Activated effector memory CD4-positive, alpha-beta T cell treated with Interleukin-2 at 50 U/mL for 16 hours (primary cell): ENCODE data around the gene GID4.
A peak's percentile ranks its signal among the peaks of the same experiment; 100 is the strongest.

Experiments used
- DNase-seq: peaks from one replicate; pipeline ENCODE4 v3.0.0-alpha.2; 2020

Gene GID4

GRCh38 chr17:18045691-18046350 lies 6.6 kb downstream of the GID4 start:
- DNase-seq = no peak

GRCh38 chr17:18055597-18055996 lies 16.4 kb downstream of the GID4 start:
- no peak for DNase-seq

- DNase-seq = no peak
These were observed 17.0 kb downstream of the GID4 start for GRCh38 chr17:18056214-18056613.

- no peak for DNase-seq
These were observed 20.1 kb downstream of the GID4 start for GRCh38 chr17:18059283-18059682.

- no peak for DNase-seq
These were observed 24.8 kb downstream of the GID4 start for GRCh38 chr17:18064053-18064452.

GRCh38 chr17:18065546-18065945 lies 26.3 kb downstream of the GID4 start:
- DNase-seq = no peak

- DNase-seq = no peak
These were observed 27.7 kb downstream of the GID4 start for GRCh38 chr17:18066866-18067265.

- DNase-seq = no peak
These were observed 29.9 kb downstream of the GID4 start for GRCh38 chr17:18069101-18069500.

GRCh38 chr17:18070861-18071340 lies 31.7 kb downstream of the GID4 start:
- no peak for DNase-seq

- no peak for DNase-seq
These were observed 32.5 kb downstream of the GID4 start for GRCh38 chr17:18071751-18072150.

- DNase-seq = no peak
These were observed 35.5 kb downstream of the GID4 start for GRCh38 chr17:18074566-18075272.

GRCh38 chr17:18076936-18077335 lies 37.7 kb downstream of the GID4 start:
- DNase-seq = no peak

GRCh38 chr17:18079543-18079942 lies 40.3 kb downstream of the GID4 start:
- no peak for DNase-seq

- DNase-seq = no peak
These were observed 45.0 kb downstream of the GID4 start for GRCh38 chr17:18084256-18084655.

- peak; percentile 84 for DNase-seq
These were observed 48.6 kb downstream of the GID4 start, which contains the start of gene DRG2 for GRCh38 chr17:18087610-18088491. TSS of gene DRG2 (plus strand) at chr17:18087948. CDS start at chr17:18088024, 76 bp downstream.

- no peak for DNase-seq
These were observed 50.4 kb downstream of the GID4 start for GRCh38 chr17:18089613-18090012.

GRCh38 chr17:18093616-18094408 lies 54.6 kb downstream of the GID4 start:
- no peak for DNase-seq

GRCh38 chr17:18094409-18094807 lies 55.2 kb downstream of the GID4 start:
- DNase-seq = no peak

GRCh38 chr17:18099516-18099915 lies 60.3 kb downstream of the GID4 start:
- no peak for DNase-seq

- no peak for DNase-seq
These were observed 61.4 kb downstream of the GID4 start for GRCh38 chr17:18100616-18101015.

GRCh38 chr17:18101828-18102227 lies 62.6 kb downstream of the GID4 start:
- no peak for DNase-seq

GRCh38 chr17:18102640-18103039 lies 63.4 kb downstream of the GID4 start:
- no peak for DNase-seq

- DNase-seq = no peak
These were observed 65.8 kb downstream of the GID4 start for GRCh38 chr17:18105027-18105426.
